ENCODE measurements around the gene KLK7.

GRCh38 chr19:51027126-51027806 lies 43.5 kb upstream of the KLK7 start:
- TF ChIP-seq, protein P1, sequence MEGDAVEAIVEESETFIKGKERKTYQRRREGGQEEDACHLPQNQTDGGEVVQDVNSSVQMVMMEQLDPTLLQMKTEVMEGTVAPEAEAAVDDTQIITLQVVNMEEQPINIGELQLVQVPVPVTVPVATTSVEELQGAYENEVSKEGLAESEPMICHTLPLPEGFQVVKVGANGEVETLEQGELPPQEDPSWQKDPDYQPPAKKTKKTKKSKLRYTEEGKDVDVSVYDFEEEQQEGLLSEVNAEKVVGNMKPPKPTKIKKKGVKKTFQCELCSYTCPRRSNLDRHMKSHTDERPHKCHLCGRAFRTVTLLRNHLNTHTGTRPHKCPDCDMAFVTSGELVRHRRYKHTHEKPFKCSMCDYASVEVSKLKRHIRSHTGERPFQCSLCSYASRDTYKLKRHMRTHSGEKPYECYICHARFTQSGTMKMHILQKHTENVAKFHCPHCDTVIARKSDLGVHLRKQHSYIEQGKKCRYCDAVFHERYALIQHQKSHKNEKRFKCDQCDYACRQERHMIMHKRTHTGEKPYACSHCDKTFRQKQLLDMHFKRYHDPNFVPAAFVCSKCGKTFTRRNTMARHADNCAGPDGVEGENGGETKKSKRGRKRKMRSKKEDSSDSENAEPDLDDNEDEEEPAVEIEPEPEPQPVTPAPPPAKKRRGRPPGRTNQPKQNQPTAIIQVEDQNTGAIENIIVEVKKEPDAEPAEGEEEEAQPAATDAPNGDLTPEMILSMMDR (IDR thresholded peaks at IDR 0.05) = no peak
- no peak for TF ChIP-seq POLR2A (IDR thresholded peaks at IDR 0.05)
- TF ChIP-seq POLR2AphosphoS5 (IDR thresholded peaks at IDR 0.05) = no peak

Data from gastroesophageal sphincter (tissue), 3 donors.